ENCODE data around the gene IMPG1. TPM values are rescaled to one million over a fixed set of nuclear protein-coding genes. Genes with fewer than 3 reads are reported as not detected.

The IMPG1 gene
- total RNA-seq, 1 experiment from 2014 or later: not detected

- no peak overlapping the region for H3K4me2 ChIP-seq (ENCODE audit: low read length)
- no peak overlapping the region for H3K27ac ChIP-seq (ENCODE audit: low read length)
- CTCF ChIA-PET: no interaction called here
These were observed 79.0 kb downstream of the IMPG1 start for GRCh38 chr6:75993236-75994162.

GRCh38 chr6:75991941-75992340 is 80.5 kb downstream of the IMPG1 start:
- H3K27ac ChIP-seq (ENCODE audit: low read length): no peak overlapping the region
- no peaks in the 10 kb centered on the region for H3K9me2 ChIP-seq (replicated peaks; ENCODE audit: low read length)
- BruUV-seq (replicated peaks): no TSS peak
- ChIA-PET CTCF (no interaction called here), POLR2A (ENCODE audit: unreplicated experiment) (no interaction called here)
- no peak for ATAC-seq
- no peak overlapping the region for H2AFZ ChIP-seq (ENCODE audit: low read length)
- no peak overlapping the region for H3K9ac ChIP-seq (ENCODE audit: low read length)
- no peak for DNase-seq
- no peaks in the 10 kb centered on the region for H3F3A ChIP-seq (ENCODE audit: low read length, unreplicated experiment)
- H4K20me1 ChIP-seq (ENCODE audit: low read length): no peaks in the 10 kb centered on the region
- no peaks in the 10 kb centered on the region for H3K27me3 ChIP-seq (ENCODE audit: low read length)
- H3K79me2 ChIP-seq (ENCODE audit: low read length): no peaks in the 10 kb centered on the region
- TF ChIP-seq EZH2 (IDR thresholded peaks at IDR 0.05; ENCODE audit: low read length, unreplicated experiment): no peak
- no peak for TF ChIP-seq CTCF (conservative IDR thresholded peaks at IDR 0.05; ENCODE audit: low read depth, low read length)
- TF ChIP-seq EZH2phosphoT487 (IDR thresholded peaks at IDR 0.05; ENCODE audit: borderline replicate concordance, low read length): no peak
- H3K4me3 ChIP-seq (ENCODE audit: low read length): no peak overlapping the region
- intact Hi-C loops (cut with micrococcal nuclease): no loop called here
- no peaks in the 10 kb centered on the region for H3K9me3 ChIP-seq (ENCODE audit: low read length)
- no peaks in the 10 kb centered on the region for H3K36me3 ChIP-seq (ENCODE audit: low read depth, low read length)
- H3K4me1 ChIP-seq (ENCODE audit: insufficient read depth, low read length): no peaks in the 10 kb centered on the region
- no peak overlapping the region for H3K4me2 ChIP-seq (ENCODE audit: low read length)

More at GRCh38 chr6:75993236-75994162, 79.0 kb downstream of the IMPG1 start:
- Histone ChIP-seq H4K20me1 (ENCODE audit: low read length) (no peaks in the 10 kb centered on the region), H2AFZ (ENCODE audit: low read length) (no peak overlapping the region), H3K4me3 (ENCODE audit: low read length) (no peak overlapping the region), H3K9ac (ENCODE audit: low read length) (no peak overlapping the region), H3F3A (ENCODE audit: low read length, unreplicated experiment) (no peaks in the 10 kb centered on the region), H3K4me1 (ENCODE audit: insufficient read depth, low read length) (no peaks in the 10 kb centered on the region), H3K9me2 (replicated peaks; ENCODE audit: low read length) (no peaks in the 10 kb centered on the region), H3K79me2 (ENCODE audit: low read length) (no peaks in the 10 kb centered on the region), H3K36me3 (ENCODE audit: low read depth, low read length) (no peaks in the 10 kb centered on the region), H3K9me3 (ENCODE audit: low read length) (no peaks in the 10 kb centered on the region), H3K27me3 (ENCODE audit: low read length) (no peaks in the 10 kb centered on the region)
- intact Hi-C loops (cut with micrococcal nuclease): no loop called here
- POLR2A ChIA-PET (ENCODE audit: unreplicated experiment): no interaction called here
- TF ChIP-seq CTCF (conservative IDR thresholded peaks at IDR 0.05; ENCODE audit: low read depth, low read length): no peak
- TF ChIP-seq EZH2 (IDR thresholded peaks at IDR 0.05; ENCODE audit: low read length, unreplicated experiment): no peak
- no peak for TF ChIP-seq EZH2phosphoT487 (IDR thresholded peaks at IDR 0.05; ENCODE audit: borderline replicate concordance, low read length)
- BruUV-seq (replicated peaks): no TSS peak
- DNase-seq (no peak), ATAC-seq (no peak)

- Histone ChIP-seq H3K9me3 (ENCODE audit: low read length) (no peaks in the 10 kb centered on the region), H3K79me2 (ENCODE audit: low read length) (no peaks in the 10 kb centered on the region), H3K4me2 (ENCODE audit: low read length) (no peak overlapping the region), H3K36me3 (ENCODE audit: low read depth, low read length) (no peaks in the 10 kb centered on the region), H3K9ac (ENCODE audit: low read length) (no peak overlapping the region), H2AFZ (ENCODE audit: low read length) (no peak overlapping the region), H3F3A (ENCODE audit: low read length, unreplicated experiment) (no peaks in the 10 kb centered on the region), H3K27ac (ENCODE audit: low read length) (no peak overlapping the region), H3K27me3 (ENCODE audit: low read length) (no peaks in the 10 kb centered on the region), H3K4me3 (ENCODE audit: low read length) (no peak overlapping the region), H4K20me1 (ENCODE audit: low read length) (no peaks in the 10 kb centered on the region), H3K4me1 (ENCODE audit: insufficient read depth, low read length) (no peaks in the 10 kb centered on the region), H3K9me2 (replicated peaks; ENCODE audit: low read length) (no peaks in the 10 kb centered on the region)
- DNase-seq (no peak), ATAC-seq (no peak)
- BruUV-seq (replicated peaks): no TSS peak
- intact Hi-C loops (cut with micrococcal nuclease): no loop called here
- CTCF ChIA-PET: no interaction called here
- POLR2A ChIA-PET (ENCODE audit: unreplicated experiment): no interaction called here
- TF ChIP-seq CTCF (conservative IDR thresholded peaks at IDR 0.05; ENCODE audit: low read depth, low read length): no peak
- no peak for TF ChIP-seq EZH2phosphoT487 (IDR thresholded peaks at IDR 0.05; ENCODE audit: borderline replicate concordance, low read length)
- TF ChIP-seq EZH2 (IDR thresholded peaks at IDR 0.05; ENCODE audit: low read length, unreplicated experiment): no peak
These were observed 85.5 kb downstream of the IMPG1 start for GRCh38 chr6:75986935-75987334.

Measured in PC-3 (cell line).